HepG2 (cell line): Measurements from ENCODE around the gene PPP1R7. TPM values are rescaled to one million over a fixed set of nuclear protein-coding genes. Genes with fewer than 3 reads are reported as not detected.
A peak's percentile ranks its signal among the peaks of the same experiment; 100 is the strongest.

ENCODE experiments used
- DR1 ChIP-seq: sonication (generic); formaldehyde crosslinking; IDR thresholded peaks from 2 replicates; pipeline ENCODE4 v1.8.0; 2021; ENCODE audit warnings: mild to moderate bottlenecking, missing genetic modification reagents, inconsistent platforms
- FIP1L1 ChIP-seq: fragments of 200-400 bp; formaldehyde crosslinking; IDR thresholded peaks from 2 replicates; pipeline ENCODE4 v1.6.1; 2018; ENCODE audit warnings: low read depth, mild to moderate bottlenecking, low read length, moderate library complexity, borderline replicate concordance; ENCODE audit not compliant: insufficient read depth
- GZF1 ChIP-seq: sonication (generic); formaldehyde crosslinking; IDR thresholded peaks from 2 replicates; pipeline ENCODE4 v1.5.1; 2020; ENCODE audit warnings: mild to moderate bottlenecking, missing genetic modification reagents
- NCOA1 ChIP-seq: sonication (generic); formaldehyde crosslinking; IDR thresholded peaks from 2 replicates; pipeline ENCODE4 v1.9.0; 2021; ENCODE audit warnings: missing genetic modification reagents
- NFATC3 ChIP-seq: sonication (generic); formaldehyde crosslinking; IDR thresholded peaks from 2 replicates; pipeline ENCODE4 v1.5.1; 2020; ENCODE audit warnings: mild to moderate bottlenecking, missing genetic modification reagents
- PHB2 ChIP-seq: fragments of 450-650 bp; IDR thresholded peaks from 2 replicates; pipeline ENCODE4 v1.6.1; 2018; ENCODE audit not compliant: partially characterized antibody
- PRMT3 ChIP-seq: sonication (generic); formaldehyde crosslinking; IDR thresholded peaks from 2 replicates; pipeline ENCODE4 v1.8.1; 2022; ENCODE audit warnings: low read depth, mild to moderate bottlenecking, moderate library complexity, missing genetic modification reagents, borderline replicate concordance
- RBFOX2 ChIP-seq: fragments of 200-400 bp; formaldehyde crosslinking; IDR thresholded peaks from 2 replicates; pipeline ENCODE4 v1.6.1; 2017; ENCODE audit warnings: low read depth, mild to moderate bottlenecking, low read length
- TOE1 ChIP-seq: sonication (generic); formaldehyde crosslinking; IDR thresholded peaks from 2 replicates; pipeline ENCODE4 v1.4.0; 2020; ENCODE audit warnings: mild to moderate bottlenecking, missing genetic modification reagents
- ZBTB33 ChIP-seq: sonication (generic); formaldehyde crosslinking; IDR thresholded peaks from 2 replicates; pipeline ENCODE4 v1.4.0; 2020; ENCODE audit warnings: missing genetic modification reagents
- ZBTB7B ChIP-seq: sonication (generic); formaldehyde crosslinking; IDR thresholded peaks from 2 replicates; pipeline ENCODE4 v1.4.0; 2020; ENCODE audit warnings: missing genetic modification reagents
- ZNF350 ChIP-seq: sonication (generic); formaldehyde crosslinking; IDR thresholded peaks from 2 replicates; pipeline ENCODE4 v1.4.0; 2020; ENCODE audit warnings: mild to moderate bottlenecking, low read depth, missing genetic modification reagents, borderline replicate concordance
- ZNF362 ChIP-seq: sonication (generic); formaldehyde crosslinking; IDR thresholded peaks from 2 replicates; pipeline ENCODE4 v1.4.0; 2020; ENCODE audit warnings: missing genetic modification reagents, mild to moderate bottlenecking, borderline replicate concordance
- ZNF530 ChIP-seq: sonication (generic); formaldehyde crosslinking; IDR thresholded peaks from 2 replicates; pipeline ENCODE4 v1.5.0; 2020; ENCODE audit warnings: low read depth, mild to moderate bottlenecking, missing genetic modification reagents
- ZNF564 ChIP-seq: sonication (generic); formaldehyde crosslinking; IDR thresholded peaks from 2 replicates; pipeline ENCODE4 v1.8.1; 2023; ENCODE audit warnings: mild to moderate bottlenecking, missing genetic modification reagents
- ZNF770 ChIP-seq: sonication (generic); formaldehyde crosslinking; IDR thresholded peaks from 2 replicates; pipeline ENCODE4 v1.5.0; 2020; ENCODE audit warnings: mild to moderate bottlenecking, missing genetic modification reagents
- ZNF800 ChIP-seq: sonication (generic); formaldehyde crosslinking; IDR thresholded peaks from 2 replicates; pipeline ENCODE4 v1.4.0; 2020; ENCODE audit warnings: missing genetic modification reagents
- polyA plus RNA-seq, 8 experiments: library from polyadenylated mRNA; depleted of rRNA in 3 of 8; stranded (reverse) in 7 of 8; unstranded in 1 of 8; fragments of >200 nt; fragmentation: Illumina TruSeq in 4 of 8; extraction: Trizol in 4 of 8; gene quantifications; 2 replicates each; pipeline versions ENCODE4 v1.2.1 to v1.2.3, GENCODE V29; 2011 to 2016; ENCODE audit warnings: low read depth in 4 of 8, missing spikeins in 1 of 8, mixed read lengths in 1 of 8; ENCODE audit not compliant: insufficient read depth in 1 of 8
- total RNA-seq, 5 experiments: library from RNA; depleted of rRNA; stranded (reverse); fragments of >200 nt; fragmentation: Illumina TruSeq; extraction: Trizol; gene quantifications; 2 replicates each; pipeline ENCODE4 v1.2.3, GENCODE V29; 2016; ENCODE audit warnings: low read depth in 1 of 5

The PPP1R7 gene
- total and polyA plus RNA-seq, 2 of the 13 experiments (the other 11 are each of a cell fraction or from before 2014, with no cell fraction given) = 33.3 to 67.9 TPM

GRCh38 chr2:241228081-241228859, 78.0 kb downstream of the PPP1R7 start (continued):
- TF ChIP-seq ZBTB33 = peak; percentile 42; the same call in 1 of the 2 replicates
- TF ChIP-seq ZNF800 (CRISPR knock-in tag) = no peak
- TF ChIP-seq ZNF362 = no peak
- 0 out of 2 replicates have a peak, but pooled peaks have one; percentile 15 for TF ChIP-seq DR1 (CRISPR knock-in tag)
- no peak for TF ChIP-seq ZNF530 (CRISPR knock-in tag)
- TF ChIP-seq NFATC3 (CRISPR knock-in tag) = no peak
- TF ChIP-seq ZBTB7B = no peak
- TF ChIP-seq ZNF350 (CRISPR knock-in tag) = no peak
- no peak for TF ChIP-seq TOE1 (CRISPR knock-in tag)
- no peak for TF ChIP-seq ZNF564 (CRISPR knock-in tag)
- no peak for TF ChIP-seq ZNF770 (CRISPR knock-in tag)
- 0 out of 2 replicates have a peak, but pooled peaks have one; percentile 28 for TF ChIP-seq PRMT3 (CRISPR knock-in tag)
- TF ChIP-seq RBFOX2 = peak; percentile 64
- TF ChIP-seq NCOA1 = peak; percentile 73; the same call in 1 of the 2 replicates
- TF ChIP-seq GZF1 = no peak
- TF ChIP-seq FIP1L1 = no peak
- no peak for TF ChIP-seq PHB2
